K562 (cell line): ENCODE measurements around the gene CCDC116. TPM values are rescaled to one million over a fixed set of nuclear protein-coding genes. Genes with fewer than 3 reads are reported as not detected.

Experiments used
- E2F3 ChIP-seq: fragments of 250-450 bp; sonication (Bioruptor Pico); IDR thresholded peaks from 2 replicates; pipeline ENCODE4 v1.4.0; 2020; ENCODE audit warnings: mild to moderate bottlenecking
- ELF1 ChIP-seq: fragments of 200-800 bp; sonication (Bioruptor generic); IDR thresholded peaks from 2 replicates; pipeline ENCODE4 v1.6.1; 2016; ENCODE audit warnings: missing genetic modification characterization, missing compliant biosample characterization
- FOXA3 ChIP-seq, 2 experiments: fragments of 450-650 bp in 1 of 2; sonication (generic) in 1 of 2; formaldehyde crosslinking; IDR thresholded peaks in 1 of 2; conservative IDR thresholded peaks in 1 of 2; 2 replicates each; pipeline versions ENCODE4 v1.4.0 to v1.8.0; 2020 to 2022; ENCODE audit warnings: mild to moderate bottlenecking in 2 of 2, missing genetic modification reagents in 1 of 2
- GTF2E2 ChIP-seq: fragments of 200-800 bp; sonication (Bioruptor generic); IDR thresholded peaks from 2 replicates; pipeline ENCODE4 v1.6.1; 2016; ENCODE audit warnings: missing genetic modification characterization, missing compliant biosample characterization
- IRF2 ChIP-seq: sonication (generic); formaldehyde crosslinking; IDR thresholded peaks from 2 replicates; pipeline ENCODE4 v1.8.1; 2022; ENCODE audit warnings: mild to moderate bottlenecking, missing genetic modification reagents
- NFE2 ChIP-seq: IDR thresholded peaks from 2 replicates; pipeline ENCODE4 v1.6.1; 2014; ENCODE audit warnings: antibody characterized with exemption, low read depth
- PTTG1 ChIP-seq: fragments of 450-650 bp; IDR thresholded peaks from 2 replicates; pipeline ENCODE4 v1.6.1; 2016; ENCODE audit warnings: low read depth, mild to moderate bottlenecking, missing genetic modification characterization, missing compliant biosample characterization
- SMAD2 ChIP-seq: fragments of 150-350 bp; IDR thresholded peaks from 2 replicates; pipeline ENCODE4 v1.6.1; 2014; ENCODE audit warnings: low read depth, mild to moderate bottlenecking, low read length
- TCF7L2 ChIP-seq: fragments of 150-350 bp; IDR thresholded peaks from 2 replicates; pipeline ENCODE4 v1.6.1; 2016; ENCODE audit warnings: low read depth, mild to moderate bottlenecking, low read length, moderate library complexity
- TEAD1 ChIP-seq, 2 experiments: fragments of 450-650 bp in 1 of 2; sonication (generic) in 1 of 2; formaldehyde crosslinking; IDR thresholded peaks; 2 replicates each; pipeline versions ENCODE4 v1.4.0 to v1.8.0; 2020 to 2022; ENCODE audit warnings: mild to moderate bottlenecking in 2 of 2, missing genetic modification reagents in 1 of 2
- TRIM28 ChIP-seq: fragments of 450-650 bp; IDR thresholded peaks from 2 replicates; pipeline ENCODE4 v1.6.1; 2017
- ZNF445 ChIP-seq: fragments of 250-450 bp; sonication (Bioruptor Pico); IDR thresholded peaks from 2 replicates; pipeline ENCODE4 v1.4.0; 2020; ENCODE audit warnings: low read depth, mild to moderate bottlenecking, moderate library complexity
- ZNF551 ChIP-seq: fragments of 250-450 bp; sonication (Bioruptor Pico); IDR thresholded peaks from 2 replicates; pipeline ENCODE4 v1.5.0; 2021; ENCODE audit warnings: mild to moderate bottlenecking, moderate library complexity
- ZNF785 ChIP-seq: fragments of 250-450 bp; sonication (Bioruptor Pico); IDR thresholded peaks from 2 replicates; pipeline ENCODE4 v1.4.0; 2020; ENCODE audit warnings: mild to moderate bottlenecking
- polyA plus RNA-seq, 8 experiments: library from polyadenylated mRNA; depleted of rRNA in 4 of 8; stranded (reverse) in 5 of 8; unstranded in 3 of 8; fragments of >200 nt; fragmentation: Nextera tagmentation in 2 of 8; fragmentation: Illumina TruSeq in 1 of 8; extraction: Ambion mirVana in 2 of 8; extraction: Trizol in 1 of 8; gene quantifications; 2 replicates each; pipeline versions ENCODE4 v1.2.1 to v1.2.3, GENCODE V29; 2011 to 2014; ENCODE audit warnings: inconsistent platforms in 1 of 8, missing spikeins in 1 of 8
- total RNA-seq, 7 experiments: library from RNA; depleted of rRNA in 6 of 7; stranded (reverse); fragments of >200 nt in 6 of 7; fragmentation: Illumina TruSeq in 2 of 7; extraction: Trizol in 2 of 7; gene quantifications; 2 replicates each; pipeline versions ENCODE4 v1.2.1 to v1.2.3, GENCODE V29; 2011 to 2021; ENCODE audit warnings: low replicate concordance in 1 of 7
- TF ChIP-seq, protein P1 (sequence below): fragments of 250-450 bp; sonication (Bioruptor Pico); IDR thresholded peaks from 2 replicates; pipeline ENCODE4 v1.5.0; 2021
- TF ChIP-seq, protein P2 (sequence below): fragments of 450-650 bp; IDR thresholded peaks from 2 replicates; pipeline ENCODE4 v1.6.1; 2016
- TF ChIP-seq, protein P3 (sequence below): fragments of 250-450 bp; sonication (Bioruptor Pico); IDR thresholded peaks from 2 replicates; pipeline ENCODE4 v1.5.0; 2020; ENCODE audit warnings: mild to moderate bottlenecking
- TF ChIP-seq, protein P4 (sequence below): fragments of 250-450 bp; sonication (Bioruptor Pico); IDR thresholded peaks from 2 replicates; pipeline ENCODE4 v1.5.0; 2021
- TF ChIP-seq, protein P5 (sequence below): fragments of 200-400 bp; formaldehyde crosslinking; IDR thresholded peaks from 2 replicates; pipeline ENCODE4 v1.6.1; 2017; ENCODE audit warnings: mild to moderate bottlenecking, low read depth, low read length, moderate library complexity
- TF ChIP-seq, protein P6 (sequence below): IDR thresholded peaks from 2 replicates; pipeline ENCODE4 v1.6.1; 2012; ENCODE audit warnings: low read depth, low read length, improper control_type of control experiment, borderline replicate concordance
- TF ChIP-seq, protein P7 (sequence below): sonication (generic); formaldehyde crosslinking; IDR thresholded peaks from 2 replicates; pipeline ENCODE4 v1.9.0; 2022; ENCODE audit warnings: mild to moderate bottlenecking, missing genetic modification reagents

Gene CCDC116
- total and polyA plus RNA-seq, 9 of the 15 experiments (the other 6 are each of a cell fraction or from before 2014, with no cell fraction given), result 1.6 to 11.3 (median 4.7) TPM

DNA sequence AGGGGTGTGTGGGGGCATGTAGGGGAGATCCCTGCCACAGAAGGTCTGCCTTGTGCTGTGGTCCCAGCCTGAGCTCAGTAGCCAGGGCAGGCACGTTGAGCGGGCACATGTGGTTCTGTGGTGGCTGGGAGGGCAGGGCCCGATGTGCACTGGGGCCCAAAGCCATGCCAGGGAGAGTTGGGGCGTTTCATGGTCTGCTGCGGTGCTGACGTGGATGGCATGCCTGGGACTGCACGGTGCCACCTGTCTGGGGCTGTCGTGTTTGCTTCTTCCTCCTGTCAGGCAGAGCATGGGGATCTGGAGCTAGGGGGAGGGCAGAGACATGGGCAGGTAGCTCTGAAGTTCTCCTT, 52.6 kb downstream of the CCDC116 start (continued):
- TF ChIP-seq IRF2 (no peak), PTTG1 (tag) (no peak), ZNF785 (CRISPR knock-in tag) (no peak), TEAD1 (CRISPR knock-in tag; IDR thresholded peaks at IDR 0.05) (no peak), SMAD2 (no peak), ZNF551 (CRISPR knock-in tag) (no peak), GTF2E2 (tag) (no peak), TRIM28 (no peak), NFE2 (no peak), ELF1 (tag) (no peak), E2F3 (CRISPR knock-in tag) (0 out of 2 replicates have a peak, but pooled peaks have one; percentile 43), TCF7L2 (no peak), ZNF445 (CRISPR knock-in tag) (no peak), FOXA3 (CRISPR knock-in tag; conservative IDR thresholded peaks at IDR 0.05 in 1 of 2, IDR thresholded peaks at IDR 0.05 in 1 of 2) (no peak)
- TF ChIP-seq, protein P1, sequence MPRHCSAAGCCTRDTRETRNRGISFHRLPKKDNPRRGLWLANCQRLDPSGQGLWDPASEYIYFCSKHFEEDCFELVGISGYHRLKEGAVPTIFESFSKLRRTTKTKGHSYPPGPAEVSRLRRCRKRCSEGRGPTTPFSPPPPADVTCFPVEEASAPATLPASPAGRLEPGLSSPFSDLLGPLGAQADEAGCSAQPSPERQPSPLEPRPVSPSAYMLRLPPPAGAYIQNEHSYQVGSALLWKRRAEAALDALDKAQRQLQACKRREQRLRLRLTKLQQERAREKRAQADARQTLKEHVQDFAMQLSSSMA (CRISPR knock-in tag), result no peak
- TF ChIP-seq, protein P2, sequence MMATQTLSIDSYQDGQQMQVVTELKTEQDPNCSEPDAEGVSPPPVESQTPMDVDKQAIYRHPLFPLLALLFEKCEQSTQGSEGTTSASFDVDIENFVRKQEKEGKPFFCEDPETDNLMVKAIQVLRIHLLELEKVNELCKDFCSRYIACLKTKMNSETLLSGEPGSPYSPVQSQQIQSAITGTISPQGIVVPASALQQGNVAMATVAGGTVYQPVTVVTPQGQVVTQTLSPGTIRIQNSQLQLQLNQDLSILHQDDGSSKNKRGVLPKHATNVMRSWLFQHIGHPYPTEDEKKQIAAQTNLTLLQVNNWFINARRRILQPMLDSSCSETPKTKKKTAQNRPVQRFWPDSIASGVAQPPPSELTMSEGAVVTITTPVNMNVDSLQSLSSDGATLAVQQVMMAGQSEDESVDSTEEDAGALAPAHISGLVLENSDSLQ, result no peak
- TF ChIP-seq, protein P3, sequence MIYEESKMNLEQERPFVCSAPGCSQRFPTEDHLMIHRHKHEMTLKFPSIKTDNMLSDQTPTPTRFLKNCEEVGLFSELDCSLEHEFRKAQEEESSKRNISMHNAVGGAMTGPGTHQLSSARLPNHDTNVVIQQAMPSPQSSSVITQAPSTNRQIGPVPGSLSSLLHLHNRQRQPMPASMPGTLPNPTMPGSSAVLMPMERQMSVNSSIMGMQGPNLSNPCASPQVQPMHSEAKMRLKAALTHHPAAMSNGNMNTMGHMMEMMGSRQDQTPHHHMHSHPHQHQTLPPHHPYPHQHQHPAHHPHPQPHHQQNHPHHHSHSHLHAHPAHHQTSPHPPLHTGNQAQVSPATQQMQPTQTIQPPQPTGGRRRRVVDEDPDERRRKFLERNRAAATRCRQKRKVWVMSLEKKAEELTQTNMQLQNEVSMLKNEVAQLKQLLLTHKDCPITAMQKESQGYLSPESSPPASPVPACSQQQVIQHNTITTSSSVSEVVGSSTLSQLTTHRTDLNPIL (CRISPR knock-in tag), result no peak
- TF ChIP-seq, protein P4, sequence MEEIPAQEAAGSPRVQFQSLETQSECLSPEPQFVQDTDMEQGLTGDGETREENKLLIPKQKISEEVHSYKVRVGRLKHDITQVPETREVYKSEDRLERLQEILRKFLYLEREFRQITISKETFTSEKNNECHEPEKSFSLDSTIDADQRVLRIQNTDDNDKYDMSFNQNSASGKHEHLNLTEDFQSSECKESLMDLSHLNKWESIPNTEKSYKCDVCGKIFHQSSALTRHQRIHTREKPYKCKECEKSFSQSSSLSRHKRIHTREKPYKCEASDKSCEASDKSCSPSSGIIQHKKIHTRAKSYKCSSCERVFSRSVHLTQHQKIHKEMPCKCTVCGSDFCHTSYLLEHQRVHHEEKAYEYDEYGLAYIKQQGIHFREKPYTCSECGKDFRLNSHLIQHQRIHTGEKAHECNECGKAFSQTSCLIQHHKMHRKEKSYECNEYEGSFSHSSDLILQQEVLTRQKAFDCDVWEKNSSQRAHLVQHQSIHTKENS, result no peak
- TF ChIP-seq, protein P5, sequence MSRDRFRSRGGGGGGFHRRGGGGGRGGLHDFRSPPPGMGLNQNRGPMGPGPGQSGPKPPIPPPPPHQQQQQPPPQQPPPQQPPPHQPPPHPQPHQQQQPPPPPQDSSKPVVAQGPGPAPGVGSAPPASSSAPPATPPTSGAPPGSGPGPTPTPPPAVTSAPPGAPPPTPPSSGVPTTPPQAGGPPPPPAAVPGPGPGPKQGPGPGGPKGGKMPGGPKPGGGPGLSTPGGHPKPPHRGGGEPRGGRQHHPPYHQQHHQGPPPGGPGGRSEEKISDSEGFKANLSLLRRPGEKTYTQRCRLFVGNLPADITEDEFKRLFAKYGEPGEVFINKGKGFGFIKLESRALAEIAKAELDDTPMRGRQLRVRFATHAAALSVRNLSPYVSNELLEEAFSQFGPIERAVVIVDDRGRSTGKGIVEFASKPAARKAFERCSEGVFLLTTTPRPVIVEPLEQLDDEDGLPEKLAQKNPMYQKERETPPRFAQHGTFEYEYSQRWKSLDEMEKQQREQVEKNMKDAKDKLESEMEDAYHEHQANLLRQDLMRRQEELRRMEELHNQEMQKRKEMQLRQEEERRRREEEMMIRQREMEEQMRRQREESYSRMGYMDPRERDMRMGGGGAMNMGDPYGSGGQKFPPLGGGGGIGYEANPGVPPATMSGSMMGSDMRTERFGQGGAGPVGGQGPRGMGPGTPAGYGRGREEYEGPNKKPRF, result no peak
- TF ChIP-seq, protein P6, sequence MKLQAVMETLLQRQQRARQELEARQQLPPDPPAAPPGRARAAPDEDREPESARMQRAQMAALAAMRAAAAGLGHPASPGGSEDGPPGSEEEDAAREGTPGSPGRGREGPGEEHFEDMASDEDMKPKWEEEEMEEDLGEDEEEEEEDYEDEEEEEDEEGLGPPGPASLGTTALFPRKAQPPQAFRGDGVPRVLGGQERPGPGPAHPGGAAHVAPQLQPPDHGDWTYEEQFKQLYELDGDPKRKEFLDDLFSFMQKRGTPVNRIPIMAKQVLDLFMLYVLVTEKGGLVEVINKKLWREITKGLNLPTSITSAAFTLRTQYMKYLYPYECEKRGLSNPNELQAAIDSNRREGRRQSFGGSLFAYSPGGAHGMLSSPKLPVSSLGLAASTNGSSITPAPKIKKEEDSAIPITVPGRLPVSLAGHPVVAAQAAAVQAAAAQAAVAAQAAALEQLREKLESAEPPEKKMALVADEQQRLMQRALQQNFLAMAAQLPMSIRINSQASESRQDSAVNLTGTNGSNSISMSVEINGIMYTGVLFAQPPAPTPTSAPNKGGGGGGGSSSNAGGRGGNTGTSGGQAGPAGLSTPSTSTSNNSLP, result no peak
- TF ChIP-seq, protein P7, sequence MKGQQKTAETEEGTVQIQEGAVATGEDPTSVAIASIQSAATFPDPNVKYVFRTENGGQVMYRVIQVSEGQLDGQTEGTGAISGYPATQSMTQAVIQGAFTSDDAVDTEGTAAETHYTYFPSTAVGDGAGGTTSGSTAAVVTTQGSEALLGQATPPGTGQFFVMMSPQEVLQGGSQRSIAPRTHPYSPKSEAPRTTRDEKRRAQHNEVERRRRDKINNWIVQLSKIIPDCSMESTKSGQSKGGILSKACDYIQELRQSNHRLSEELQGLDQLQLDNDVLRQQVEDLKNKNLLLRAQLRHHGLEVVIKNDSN (CRISPR knock-in tag), result 0 out of 2 replicates have a peak, but pooled peaks have one; percentile 33
